H9 (cell line): Measurements from ENCODE around the gene WBP1. TPM values are rescaled to one million over a fixed set of nuclear protein-coding genes. Genes with fewer than 3 reads are reported as not detected.
"Not testable (repeated sequence)": the region's sequence is repeated elsewhere in the genome, so short reads cannot be mapped to it uniquely, and the experiment has no call there.

Experiments used
- DNase-seq: peaks from one replicate; pipeline ENCODE4 v3.0.0-alpha.2; 2017
- H2AFZ ChIP-seq: one replicate; pipeline ENCODE4 v1.6.1; 2013; ENCODE audit warnings: mild to moderate bottlenecking, low read length, control low read depth, moderate library complexity
- H2AK5ac ChIP-seq: 2 replicates; pipeline ENCODE4 v1.6.1; 2013; ENCODE audit warnings: low read length, control low read depth, mixed read lengths; ENCODE audit not compliant: insufficient read length
- H2BK120ac ChIP-seq: one replicate; pipeline ENCODE4 v1.6.1; 2013; ENCODE audit warnings: low read depth, mild to moderate bottlenecking, low read length, control low read depth, inconsistent platforms; ENCODE audit not compliant: poor library complexity, severe bottlenecking
- H2BK12ac ChIP-seq: 2 replicates; pipeline ENCODE4 v1.6.1; 2013; ENCODE audit warnings: low read length, control low read depth, mixed read lengths, low read depth; ENCODE audit not compliant: insufficient read length
- H2BK15ac ChIP-seq: 2 replicates; pipeline ENCODE4 v1.6.1; 2013; ENCODE audit warnings: low read depth, low read length, control low read depth
- H2BK20ac ChIP-seq: one replicate; pipeline ENCODE4 v1.6.1; 2013; ENCODE audit warnings: low read depth, mild to moderate bottlenecking, low read length, control low read depth, inconsistent platforms; ENCODE audit not compliant: poor library complexity, severe bottlenecking
- H2BK5ac ChIP-seq: 2 replicates; pipeline ENCODE4 v1.6.1; 2013; ENCODE audit warnings: low read length, control low read depth, mixed read lengths; ENCODE audit not compliant: insufficient read length
- H3K14ac ChIP-seq: 2 replicates; pipeline ENCODE4 v1.6.1; 2013; ENCODE audit warnings: low read length, control low read depth; ENCODE audit not compliant: insufficient read depth
- H3K18ac ChIP-seq: 2 replicates; pipeline ENCODE4 v1.6.1; 2013; ENCODE audit warnings: low read depth, mild to moderate bottlenecking, mixed read lengths, low read length, control low read depth; ENCODE audit not compliant: insufficient read length
- H3K23ac ChIP-seq: 2 replicates; pipeline ENCODE4 v1.6.1; 2013; ENCODE audit warnings: low read length, control low read depth, mixed read lengths, low read depth; ENCODE audit not compliant: insufficient read length
- H3K23me2 ChIP-seq: 2 replicates; pipeline ENCODE4 v1.6.1; 2013; ENCODE audit warnings: low read depth, mild to moderate bottlenecking, mixed read lengths, low read length, control low read depth; ENCODE audit not compliant: insufficient read length, poor library complexity, severe bottlenecking
- H3K27ac ChIP-seq: 2 replicates; pipeline ENCODE4 v1.5.1; 2013; ENCODE audit warnings: low read length, control low read depth, mixed read lengths, low read depth; ENCODE audit not compliant: insufficient read length
- H3K27me3 ChIP-seq: 2 replicates; pipeline ENCODE4 v1.6.1; 2013; ENCODE audit warnings: low read length, control low read depth, inconsistent platforms; ENCODE audit not compliant: insufficient read depth
- H3K4ac ChIP-seq: 2 replicates; pipeline ENCODE4 v1.6.1; 2013; ENCODE audit warnings: low read depth, mild to moderate bottlenecking, control low read depth, inconsistent platforms, low read length, moderate library complexity
- H3K4me1 ChIP-seq: 2 replicates; pipeline ENCODE4 v1.6.1; 2013; ENCODE audit warnings: low read length, control low read depth, inconsistent platforms; ENCODE audit not compliant: insufficient read depth
- H3K4me2 ChIP-seq: 2 replicates; pipeline ENCODE4 v1.6.1; 2013; ENCODE audit warnings: low read length, control low read depth, mixed read lengths; ENCODE audit not compliant: insufficient read length, insufficient read depth
- H3K56ac ChIP-seq: 2 replicates; pipeline ENCODE4 v1.6.1; 2013; ENCODE audit warnings: low read depth, mild to moderate bottlenecking, mixed read lengths, low read length, control low read depth; ENCODE audit not compliant: insufficient read length
- H3K79me1 ChIP-seq: 2 replicates; pipeline ENCODE4 v1.6.1; 2013; ENCODE audit warnings: low read depth, mild to moderate bottlenecking, moderate library complexity, low read length, control low read depth, inconsistent platforms; ENCODE audit not compliant: insufficient read depth, poor library complexity, severe bottlenecking
- H3K79me2 ChIP-seq: 2 replicates; pipeline ENCODE4 v1.6.1; 2013; ENCODE audit warnings: low read length, control low read depth, inconsistent platforms; ENCODE audit not compliant: insufficient read depth
- H3K9ac ChIP-seq: 2 replicates; pipeline ENCODE4 v1.6.1; 2013; ENCODE audit warnings: low read length, control low read depth, mixed read lengths; ENCODE audit not compliant: insufficient read length; ENCODE audit errors: extremely low read depth
- H3K9me3 ChIP-seq: one replicate; pipeline ENCODE4 v1.6.1; 2013; ENCODE audit warnings: low read depth, low read length, inconsistent platforms; ENCODE audit not compliant: control insufficient read depth
- H3T11ph ChIP-seq: one replicate; pipeline ENCODE4 v1.6.1; 2013; ENCODE audit warnings: mild to moderate bottlenecking, low read length, control low read depth, inconsistent platforms
- H4K20me1 ChIP-seq: one replicate; pipeline ENCODE4 v1.6.1; 2013; ENCODE audit not compliant: control insufficient read depth, insufficient read length, insufficient read depth
- H4K5ac ChIP-seq: 2 replicates; pipeline ENCODE4 v1.6.1; 2013; ENCODE audit warnings: low read depth, mild to moderate bottlenecking, mixed read lengths, low read length, control low read depth; ENCODE audit not compliant: insufficient read length
- H4K8ac ChIP-seq: replicated peaks from 2 replicates; pipeline ENCODE4 v1.6.1; 2013; ENCODE audit warnings: low read length, control low read depth, mixed read lengths, low read depth; ENCODE audit not compliant: insufficient read length
- H4K91ac ChIP-seq: 2 replicates; pipeline ENCODE4 v1.6.1; 2013; ENCODE audit warnings: low read depth, mild to moderate bottlenecking, moderate library complexity, mixed read lengths, low read length, control low read depth; ENCODE audit not compliant: insufficient read length
- H3K27ac Mint-ChIP-seq, 3 experiments: 2 replicates in 2 of 3; 3 replicates in 1 of 3; pipeline ENCODE4 v1.8.0; 2020 to 2021; ENCODE audit warnings: mixed read lengths in 3 of 3, mild to moderate bottlenecking in 1 of 3, moderate library complexity in 1 of 3
- H3K27me3 Mint-ChIP-seq: 2 replicates; pipeline ENCODE4 v1.8.0; 2021; ENCODE audit warnings: low read depth, mild to moderate bottlenecking, moderate library complexity, mixed read lengths
- H3K36me3 Mint-ChIP-seq, 3 experiments: 2 replicates in 2 of 3; 3 replicates in 1 of 3; pipeline ENCODE4 v1.8.0; 2020 to 2021; ENCODE audit warnings: low read depth in 3 of 3, mixed read lengths in 3 of 3; ENCODE audit not compliant: insufficient read depth in 1 of 3
- H3K4me1 Mint-ChIP-seq, 2 experiments: 2 replicates each; pipeline ENCODE4 v1.8.0; 2020; ENCODE audit warnings: mixed read lengths in 2 of 2
- H3K4me3 Mint-ChIP-seq, 2 experiments: 2 replicates in 1 of 2; 3 replicates in 1 of 2; pipeline ENCODE4 v1.8.0; 2020 to 2021; ENCODE audit warnings: mild to moderate bottlenecking in 2 of 2, mixed read lengths in 2 of 2, moderate library complexity in 1 of 2
- H3K9me3 Mint-ChIP-seq, 2 experiments: 2 replicates in 1 of 2; 3 replicates in 1 of 2; pipeline ENCODE4 v1.8.0; 2020; ENCODE audit warnings: mild to moderate bottlenecking in 2 of 2, mixed read lengths in 2 of 2, moderate library complexity in 1 of 2
- WGBS: extraction: QIAGEN DNeasy Blood & Tissue Kit; methylation state at CpG from one replicate; pipeline ENCODE4 v1.1.7; 2013; ENCODE audit warnings: missing lambda C conversion rate, low lambda C conversion rate, mixed read lengths; ENCODE audit not compliant: insufficient read length; ENCODE audit errors: extremely low coverage; 5-methylcytosine and 5-hydroxymethylcytosine counted together
- total RNA-seq: library from RNA; stranded (reverse); gene quantifications from 2 replicates; pipeline ENCODE4 v1.2.1, GENCODE V29; 2021
- TF ChIP-seq, protein P1 (sequence below): fragments of 200-600 bp; sonication (generic); conservative IDR thresholded peaks from 3 replicates; pipeline ENCODE4 v1.8.0; 2021; ENCODE audit warnings: antibody characterized with exemption, mild to moderate bottlenecking

WBP1 gene
- total RNA-seq, 1 experiment from 2014 or later, result 82.1 TPM

DNA sequence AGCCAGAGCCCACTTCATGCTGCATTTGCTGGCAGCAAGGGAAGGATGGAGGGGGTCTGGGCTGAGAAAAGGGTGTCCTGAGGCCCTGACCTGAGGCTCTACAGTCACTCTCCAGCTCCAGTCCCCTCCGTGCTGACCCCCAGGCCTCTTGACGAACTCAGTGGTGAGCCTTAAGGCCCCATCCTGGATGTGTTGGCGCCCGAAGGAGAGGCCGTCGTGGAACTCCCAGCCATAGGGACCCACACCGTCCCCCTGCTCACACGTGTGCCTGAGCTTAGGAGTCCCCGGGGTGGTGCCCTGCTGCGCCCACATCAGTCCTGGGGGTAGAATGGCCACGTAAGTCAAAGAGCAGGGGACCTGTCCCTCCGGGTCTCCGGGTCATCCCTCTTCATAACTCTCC, 6.2 kb downstream of the WBP1 start:
- Histone ChIP-seq H3K4me1 (peaks cover under 1% of the 10 kb centered on the region; the same call in 1 of the 2 replicates), H3K79me2 (no peaks in the 10 kb centered on the region; the same call in 1 of the 2 replicates), H3K9me3 (no peaks in the 10 kb centered on the region), H3T11ph (no peak overlapping the region), H4K91ac (no peak overlapping the region), H3K23me2 (no peaks in the 10 kb centered on the region), H2AK5ac (no peak overlapping the region), H3K79me1 (peaks cover 4% of the 10 kb centered on the region), H3K27ac (no peak overlapping the region), H3K4ac (no peak overlapping the region), H3K56ac (no peak overlapping the region), H3K23ac (no peak overlapping the region), H2BK20ac (no peak overlapping the region), H2BK12ac (no peak overlapping the region), H2BK5ac (no peak overlapping the region), H4K5ac (no peak overlapping the region), H3K4me2 (peak overlapping the region; percentile 44), H4K8ac (no peak overlapping the region), H3K18ac (no peak overlapping the region), H3K9ac (peak overlapping the region; percentile 35), H2BK15ac (no peak overlapping the region), H4K20me1 (peaks cover 2% of the 10 kb centered on the region), H3K27me3 (no peaks in the 10 kb centered on the region), H2BK120ac (no peak overlapping the region), H2AFZ (no peak overlapping the region), H3K14ac (no peak overlapping the region; the same call in 1 of the 2 replicates)
- DNase-seq, result no peak
- Mint-ChIP-seq H3K9me3 (no peaks in the 10 kb centered on the region), H3K4me1 (peaks cover 9 to 13% of the 10 kb centered on the region in 2 experiments), H3K36me3 (peaks cover 10 to 29% (median 24%) of the 10 kb centered on the region in 3 experiments; a peak in 6 of 7 replicates), H3K27ac (no peak overlapping the region; a peak in 1 of 7 replicates), H3K27me3 (no peaks in the 10 kb centered on the region), H3K4me3 (peak overlapping the region; percentile 95 to 98)
- no CpG with 5 or more reads among the region's 13 CpGs for WGBS
- TF ChIP-seq, protein P1, sequence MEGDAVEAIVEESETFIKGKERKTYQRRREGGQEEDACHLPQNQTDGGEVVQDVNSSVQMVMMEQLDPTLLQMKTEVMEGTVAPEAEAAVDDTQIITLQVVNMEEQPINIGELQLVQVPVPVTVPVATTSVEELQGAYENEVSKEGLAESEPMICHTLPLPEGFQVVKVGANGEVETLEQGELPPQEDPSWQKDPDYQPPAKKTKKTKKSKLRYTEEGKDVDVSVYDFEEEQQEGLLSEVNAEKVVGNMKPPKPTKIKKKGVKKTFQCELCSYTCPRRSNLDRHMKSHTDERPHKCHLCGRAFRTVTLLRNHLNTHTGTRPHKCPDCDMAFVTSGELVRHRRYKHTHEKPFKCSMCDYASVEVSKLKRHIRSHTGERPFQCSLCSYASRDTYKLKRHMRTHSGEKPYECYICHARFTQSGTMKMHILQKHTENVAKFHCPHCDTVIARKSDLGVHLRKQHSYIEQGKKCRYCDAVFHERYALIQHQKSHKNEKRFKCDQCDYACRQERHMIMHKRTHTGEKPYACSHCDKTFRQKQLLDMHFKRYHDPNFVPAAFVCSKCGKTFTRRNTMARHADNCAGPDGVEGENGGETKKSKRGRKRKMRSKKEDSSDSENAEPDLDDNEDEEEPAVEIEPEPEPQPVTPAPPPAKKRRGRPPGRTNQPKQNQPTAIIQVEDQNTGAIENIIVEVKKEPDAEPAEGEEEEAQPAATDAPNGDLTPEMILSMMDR, result no peak

DNA sequence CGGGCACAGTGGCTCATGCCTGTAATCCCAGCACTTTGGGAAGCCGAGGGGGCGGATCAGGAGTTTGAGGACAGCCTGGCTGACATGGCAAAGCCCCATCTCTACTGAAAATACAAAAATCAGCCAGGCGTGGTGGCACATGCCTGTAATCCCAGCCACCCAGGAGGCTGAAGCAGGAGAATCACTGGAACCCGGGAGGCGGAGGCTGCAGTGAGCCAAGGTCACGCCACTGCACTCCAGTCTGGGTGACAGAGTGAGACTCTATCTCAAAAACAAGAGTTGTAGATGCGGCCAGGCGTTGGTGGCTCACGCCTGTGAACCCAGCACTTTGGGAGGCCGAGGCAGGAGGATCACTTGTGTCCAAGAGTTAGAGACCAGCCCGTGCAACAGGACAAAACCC, 12.5 kb downstream of the WBP1 start:
- H3K23ac ChIP-seq, H2BK20ac ChIP-seq, H3K4ac ChIP-seq, H3K56ac ChIP-seq, H3K4me2 ChIP-seq, H3K27ac ChIP-seq, H2BK120ac ChIP-seq, DNase-seq, H2BK5ac ChIP-seq, H3K79me2 ChIP-seq, H3K18ac ChIP-seq, H3K27me3 ChIP-seq, H3K23me2 ChIP-seq, H3K9ac ChIP-seq, H4K8ac ChIP-seq, H3K79me1 ChIP-seq, H3K14ac ChIP-seq, H4K5ac ChIP-seq, H3K4me1 ChIP-seq, H3K9me3 Mint-ChIP-seq, H3K27ac Mint-ChIP-seq, H3K27me3 Mint-ChIP-seq, H2BK15ac ChIP-seq, H4K91ac ChIP-seq, H2AK5ac ChIP-seq, H4K20me1 ChIP-seq, H3T11ph ChIP-seq, H3K9me3 ChIP-seq, H2AFZ ChIP-seq, H2BK12ac ChIP-seq: not testable (repeated sequence)
- no CpG with 5 or more reads among the region's 12 CpGs for WGBS
- H3K36me3 Mint-ChIP-seq, result peaks cover 11 to 18% (median 17%) of the 10 kb centered on the region in 3 experiments
- H3K4me1 Mint-ChIP-seq, result peaks cover 13 to 16% of the 10 kb centered on the region in 2 experiments
- H3K4me3 Mint-ChIP-seq, result peak overlapping the region; percentile 33 to 66
